Coronary artery (tissue), 2 donors: Measurements from ENCODE around the gene LPP.
A peak's percentile ranks its signal among the peaks of the same experiment; 100 is the strongest.

ENCODE experiments used
- DNase-seq: peaks from one replicate; pipeline ENCODE4 v3.0.0-alpha.2; 2017; ENCODE audit warnings: low spot score
- H3K27ac ChIP-seq, 2 donors: fragments of 200-600 bp; sonication (generic); one replicate each; pipeline ENCODE4 v1.5.1; 2016 to 2019
- H3K4me3 ChIP-seq: fragments of 200-600 bp; sonication (generic); 2 replicates; pipeline ENCODE4 v1.5.1; 2016; ENCODE audit warnings: mild to moderate bottlenecking, moderate library complexity
- TF ChIP-seq, protein P1 (sequence below): fragments of 200-600 bp; sonication (generic); IDR thresholded peaks from one replicate; pipeline ENCODE4 v1.5.1; 2019; ENCODE audit warnings: antibody characterized with exemption

LPP gene

DNA sequence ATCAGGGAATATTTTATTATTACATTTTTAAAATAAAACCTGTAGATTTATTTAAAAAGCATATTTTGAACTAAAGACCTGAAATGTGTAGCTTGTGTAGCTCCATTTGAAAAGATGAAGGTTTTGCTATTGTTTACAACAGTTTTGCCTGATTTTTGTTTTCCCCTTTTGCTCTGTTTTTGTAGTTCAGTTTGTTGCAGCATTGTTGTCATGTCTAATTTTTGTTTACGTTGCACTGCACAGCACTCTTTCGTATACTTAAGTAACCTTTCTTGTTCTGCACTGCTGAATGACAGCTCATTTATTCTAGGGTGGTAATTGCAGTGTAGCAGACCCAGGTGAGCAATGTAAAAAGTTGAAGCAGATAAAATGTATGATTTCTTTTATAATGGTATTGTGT is 435.8 kb downstream of the LPP start:
- TF ChIP-seq, protein P1, sequence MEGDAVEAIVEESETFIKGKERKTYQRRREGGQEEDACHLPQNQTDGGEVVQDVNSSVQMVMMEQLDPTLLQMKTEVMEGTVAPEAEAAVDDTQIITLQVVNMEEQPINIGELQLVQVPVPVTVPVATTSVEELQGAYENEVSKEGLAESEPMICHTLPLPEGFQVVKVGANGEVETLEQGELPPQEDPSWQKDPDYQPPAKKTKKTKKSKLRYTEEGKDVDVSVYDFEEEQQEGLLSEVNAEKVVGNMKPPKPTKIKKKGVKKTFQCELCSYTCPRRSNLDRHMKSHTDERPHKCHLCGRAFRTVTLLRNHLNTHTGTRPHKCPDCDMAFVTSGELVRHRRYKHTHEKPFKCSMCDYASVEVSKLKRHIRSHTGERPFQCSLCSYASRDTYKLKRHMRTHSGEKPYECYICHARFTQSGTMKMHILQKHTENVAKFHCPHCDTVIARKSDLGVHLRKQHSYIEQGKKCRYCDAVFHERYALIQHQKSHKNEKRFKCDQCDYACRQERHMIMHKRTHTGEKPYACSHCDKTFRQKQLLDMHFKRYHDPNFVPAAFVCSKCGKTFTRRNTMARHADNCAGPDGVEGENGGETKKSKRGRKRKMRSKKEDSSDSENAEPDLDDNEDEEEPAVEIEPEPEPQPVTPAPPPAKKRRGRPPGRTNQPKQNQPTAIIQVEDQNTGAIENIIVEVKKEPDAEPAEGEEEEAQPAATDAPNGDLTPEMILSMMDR = no peak
- no peak overlapping the region for H3K4me3 ChIP-seq
- DNase-seq = no peak
- H3K27ac ChIP-seq = no peak overlapping the region

DNA sequence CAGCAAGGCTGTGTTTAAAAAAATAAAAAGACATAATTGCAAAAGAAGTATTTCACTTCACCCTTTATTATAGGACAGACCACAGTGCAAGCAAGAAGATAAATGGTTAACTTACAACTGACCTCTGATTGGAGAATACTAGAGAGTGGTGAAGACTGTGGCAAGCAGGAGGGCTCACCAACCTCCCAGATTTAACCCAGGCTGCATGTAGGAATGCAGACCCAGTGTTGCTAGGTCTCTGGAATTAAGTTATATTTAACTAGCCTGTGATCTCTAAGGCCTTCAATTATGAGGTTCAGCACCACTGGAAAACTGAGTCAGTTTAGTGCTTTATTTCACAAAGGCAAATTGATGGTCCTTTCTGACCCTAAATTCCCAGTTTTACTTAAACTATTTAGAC is 436.6 kb downstream of the LPP start:
- Histone ChIP-seq H3K4me3 (no peak overlapping the region), H3K27ac (peak overlapping the region in 1 of 2 donors; percentile 39)
- TF ChIP-seq, protein P1 = no peak
- DNase-seq = no peak

GRCh38 chr3:188594139-188594538 is 440.2 kb downstream of the LPP start:
- TF ChIP-seq, protein P1 = no peak
- no peak for DNase-seq
- no peak overlapping the region for H3K4me3 ChIP-seq
- H3K27ac ChIP-seq = peak overlapping the region; percentile 58 to 86

- TF ChIP-seq, protein P1 = no peak
- no peak overlapping the region for H3K4me3 ChIP-seq
- H3K27ac ChIP-seq = peak overlapping the region; percentile 58 to 77
- no peak for DNase-seq
Observed at GRCh38 chr3:188595890-188596376, 442.0 kb downstream of the LPP start.

- DNase-seq = no peak
- Histone ChIP-seq H3K4me3 (no peak overlapping the region), H3K27ac (peak overlapping the region; percentile 28 to 45)
- TF ChIP-seq, protein P1 = no peak
Observed at GRCh38 chr3:188598894-188599293, 444.9 kb downstream of the LPP start.

DNA sequence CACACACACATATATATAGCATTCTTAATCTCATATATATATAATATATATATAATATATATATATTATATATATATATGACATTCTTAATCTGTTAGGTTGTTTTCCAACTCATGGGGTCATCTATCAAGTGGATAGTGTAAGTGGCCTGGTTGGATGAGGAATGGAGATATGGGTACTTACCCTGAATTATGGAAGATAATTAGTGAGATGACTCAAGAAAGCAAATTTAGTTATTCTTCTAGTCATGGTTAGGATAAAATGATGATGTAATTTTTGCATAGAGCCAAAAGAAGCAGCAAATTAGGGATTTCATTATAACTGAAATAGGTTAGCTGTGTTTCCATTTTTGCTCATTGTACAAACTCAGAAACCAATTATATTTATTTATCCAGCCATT is 448.2 kb downstream of the LPP start:
- Histone ChIP-seq H3K4me3 (no peak overlapping the region), H3K27ac (peak overlapping the region in 1 of 2 donors; percentile 21)
- no peak for DNase-seq
- TF ChIP-seq, protein P1 = no peak

- H3K27ac ChIP-seq = no peak overlapping the region
- no peak overlapping the region for H3K4me3 ChIP-seq
- DNase-seq = no peak
- TF ChIP-seq, protein P1 = no peak
Observed at GRCh38 chr3:188602620-188603019, 448.7 kb downstream of the LPP start.
